CD4-positive, alpha-beta memory T cell (primary cell): ENCODE data around the gene FBXO36. TPM values are rescaled to one million over a fixed set of nuclear protein-coding genes. Genes with fewer than 3 reads are reported as not detected.
"Not testable (repeated sequence)": the region's sequence is repeated elsewhere in the genome, so short reads cannot be mapped to it uniquely, and the experiment has no call there.

Source experiments
- CTCF ChIA-PET: fragments of 350-600 bp; sonication (Branson Sonifier 250); formaldehyde crosslinking; loops from one replicate; lab custom pipeline; 2021; ENCODE audit warnings: inconsistent platforms; ENCODE audit not compliant: partially characterized antibody; lab: Charles Lee
- POLR2A ChIA-PET: fragments of 350-600 bp; sonication (Branson Sonifier 250); formaldehyde crosslinking; loops from one replicate; lab custom pipeline; 2021; ENCODE audit not compliant: partially characterized antibody; lab: Charles Lee
- DNase-seq, 5 donors: peaks; one replicate each; pipeline versions ENCODE4 v3.0.0 to v3.0.0-alpha.2; 2020 to 2022; ENCODE audit warnings: mixed read lengths in 1 of 5
- H3K27ac ChIP-seq: one replicate; pipeline ENCODE4 v1.7.0; 2013; ENCODE audit warnings: low read depth, low read length
- H3K27me3 ChIP-seq: 2 replicates; pipeline ENCODE4 v1.7.0; 2013; ENCODE audit warnings: mild to moderate bottlenecking, low read length, moderate library complexity; ENCODE audit not compliant: insufficient read depth
- H3K36me3 ChIP-seq: 2 replicates; pipeline ENCODE4 v1.7.0; 2013; ENCODE audit warnings: mild to moderate bottlenecking, low read length, moderate library complexity; ENCODE audit not compliant: insufficient read depth
- H3K4me1 ChIP-seq: 2 replicates; pipeline ENCODE4 v1.7.0; 2013; ENCODE audit warnings: mild to moderate bottlenecking, low read length, moderate library complexity; ENCODE audit not compliant: insufficient read depth
- H3K4me3 ChIP-seq, 2 donors: one replicate each; pipeline ENCODE4 v1.7.0; 2013; ENCODE audit warnings: low read length in 2 of 2, mild to moderate bottlenecking in 1 of 2
- H3K9me3 ChIP-seq, 2 donors: one replicate each; pipeline ENCODE4 v1.7.0; 2013; ENCODE audit warnings: low read length in 2 of 2, control low read depth in 1 of 2; ENCODE audit not compliant: control insufficient read depth in 1 of 2
- H3K27ac Mint-ChIP-seq, 7 donors: one replicate each; pipeline ENCODE4 v1.8.0; 2020 to 2021; ENCODE audit warnings: mixed read lengths in 7 of 7, mild to moderate bottlenecking in 6 of 7, inconsistent platforms in 3 of 7, moderate library complexity in 3 of 7
- H3K27me3 Mint-ChIP-seq, 2 donors: one replicate each; pipeline ENCODE4 v1.8.0; 2020 to 2021; ENCODE audit warnings: mixed read lengths in 2 of 2
- H3K36me3 Mint-ChIP-seq, 2 donors: one replicate each; pipeline ENCODE4 v1.8.0; 2020 to 2021; ENCODE audit warnings: mixed read lengths in 2 of 2, inconsistent platforms in 1 of 2, mild to moderate bottlenecking in 1 of 2
- H3K4me1 Mint-ChIP-seq, 4 donors: one replicate each; pipeline ENCODE4 v1.8.0; 2020 to 2021; ENCODE audit warnings: mixed read lengths in 4 of 4, mild to moderate bottlenecking in 1 of 4
- H3K4me3 Mint-ChIP-seq, 8 donors: one replicate each; pipeline ENCODE4 v1.8.0; 2020 to 2021; ENCODE audit warnings: mixed read lengths in 8 of 8, mild to moderate bottlenecking in 7 of 8, moderate library complexity in 6 of 8, inconsistent platforms in 3 of 8
- H3K9me3 Mint-ChIP-seq, 8 donors: one replicate each; pipeline ENCODE4 v1.8.0; 2020 to 2021; ENCODE audit warnings: mixed read lengths in 8 of 8, mild to moderate bottlenecking in 5 of 8, inconsistent platforms in 3 of 8, moderate library complexity in 1 of 8
- intact Hi-C: fragments of 100-400 bp; cut with micrococcal nuclease; formaldehyde crosslinking; loops from one replicate; pipeline ENCODE4 v1.15.1; 2023
- polyA plus RNA-seq, 2 donors: library from polyadenylated mRNA; unstranded; fragments of 300-500 nt; fragmentation: Illumina TruSeq; gene quantifications; one replicate each; pipeline ENCODE4 v1.2.3, GENCODE V29; 2021
- total RNA-seq, 2 experiments: library from RNA; stranded (reverse); gene quantifications; one replicate each; pipeline ENCODE4 v1.2.3, GENCODE V29; 2021

FBXO36 gene
- total and polyA plus RNA-seq, 4 experiments from 2014 or later = 0.55 to 2.2 (median 0.66) TPM

GRCh38 chr2:229921101-229921891, 1.0 kb upstream of the FBXO36 start:
- POLR2A ChIA-PET = interaction anchor here (0.6 to 2.6 kb wide), 24 partner anchors 7 to 793 kb away, joined by 3 to 27 read pairs (median 5); no protein-coding TSS in a partner anchor
- CTCF ChIA-PET = interaction anchor here (0.6 to 4.1 kb wide), 10 partner anchors 10 to 140 kb away, joined by 3 to 26 read pairs (median 4); no protein-coding TSS in a partner anchor
- Histone ChIP-seq H3K4me3 (peak overlapping the region; percentile 98 to 99), H3K36me3 (no peaks in the 10 kb centered on the region), H3K27me3 (no peaks in the 10 kb centered on the region), H3K4me1 (peaks cover 43% of the 10 kb centered on the region), H3K27ac (peak overlapping the region; percentile 97), H3K9me3 (no peaks in the 10 kb centered on the region)
- Mint-ChIP-seq H3K27me3 (peaks cover 0 to 4% of the 10 kb centered on the region in 2 donors), H3K9me3 (peaks cover 0 to 6% (median 0%) of the 10 kb centered on the region in 8 donors), H3K27ac (peak overlapping the region; percentile 91 to 100 (median 98)), H3K36me3 (peaks cover 8 to 43% of the 10 kb centered on the region in 2 donors), H3K4me3 (peak overlapping the region; percentile 93 to 100 (median 98)), H3K4me1 (peaks cover 30 to 62% (median 39%) of the 10 kb centered on the region in 4 donors)
- intact Hi-C loops = loop anchor here (1.0 to 10.0 kb wide), 5 partner anchors 69 to 1136 kb away; partner anchors contain the start of genes PSMD1, SP140 and SP140L
- peak; percentile 63 to 78 (median 71) for DNase-seq

GRCh38 chr2:229921892-229922448, 333 bp upstream of the FBXO36 start, which contains the start of gene TRIP12:
Gene TRIP12, minus strand, starts transcription at chr2:229922009. Its CDS starts 41,930 bp downstream, at chr2:229880079.
- DNase-seq = peak; percentile 93 to 98 (median 95)
- peaks cover 43% of the 10 kb centered on the region for H3K4me1 ChIP-seq
- peak within 1 kb of the TSS; percentile 97 to 100 (median 98) for H3K27ac Mint-ChIP-seq
- intact Hi-C loops = loop anchor here (1.0 to 10.0 kb wide), 5 partner anchors 70 to 1135 kb away; partner anchors contain the start of genes PSMD1, SP140 and SP140L
- peaks cover 8 to 37% of the 10 kb centered on the region in 2 donors for H3K36me3 Mint-ChIP-seq
- H3K27me3 Mint-ChIP-seq = peaks cover 0 to 4% of the 10 kb centered on the region in 2 donors
- no peaks in the 10 kb centered on the region for H3K9me3 ChIP-seq
- H3K4me3 ChIP-seq = peak within 1 kb of the TSS; percentile 98 to 99
- POLR2A ChIA-PET = interaction anchor here (0.6 to 2.6 kb wide), 24 partner anchors 8 to 681 kb away, joined by 3 to 27 read pairs (median 5); no protein-coding TSS in a partner anchor
- peak within 1 kb of the TSS; percentile 93 to 100 (median 98) for H3K4me3 Mint-ChIP-seq
- no peaks in the 10 kb centered on the region for H3K27me3 ChIP-seq
- peak within 1 kb of the TSS; percentile 97 for H3K27ac ChIP-seq
- no peaks in the 10 kb centered on the region for H3K36me3 ChIP-seq
- CTCF ChIA-PET = interaction anchor here (0.6 to 4.1 kb wide), 10 partner anchors 11 to 141 kb away, joined by 3 to 26 read pairs (median 4); no protein-coding TSS in a partner anchor
- peaks cover 0 to 6% (median 0%) of the 10 kb centered on the region in 8 donors for H3K9me3 Mint-ChIP-seq
- peaks cover 28 to 55% (median 34%) of the 10 kb centered on the region in 4 donors for H3K4me1 Mint-ChIP-seq

GRCh38 chr2:229924541-229924940, 2.2 kb downstream of the FBXO36 start:
- H3K4me3 ChIP-seq, H3K9me3 Mint-ChIP-seq, H3K27me3 Mint-ChIP-seq, H3K27ac ChIP-seq, H3K9me3 ChIP-seq, H3K36me3 ChIP-seq, DNase-seq, POLR2A ChIA-PET, H3K27me3 ChIP-seq: not testable (repeated sequence)
- CTCF ChIA-PET = interaction anchor here (1.6 kb wide), 1 partner anchor 123 kb away, joined by 4 read pairs; no protein-coding TSS in a partner anchor
- Mint-ChIP-seq H3K4me3 (peak overlapping the region in 2 of 8 donors; percentile 3 to 21), H3K36me3 (peaks cover 0 to 20% of the 10 kb centered on the region in 2 donors), H3K27ac (peak overlapping the region in 1 of 7 donors; percentile 100), H3K4me1 (peaks cover 14 to 39% (median 17%) of the 10 kb centered on the region in 4 donors)
- intact Hi-C loops = loop anchor here (5.0 to 10.0 kb wide), 4 partner anchors 72 to 1133 kb away; partner anchors contain the start of genes PSMD1, SP140 and SP140L
- peaks cover 21% of the 10 kb centered on the region for H3K4me1 ChIP-seq

DNA sequence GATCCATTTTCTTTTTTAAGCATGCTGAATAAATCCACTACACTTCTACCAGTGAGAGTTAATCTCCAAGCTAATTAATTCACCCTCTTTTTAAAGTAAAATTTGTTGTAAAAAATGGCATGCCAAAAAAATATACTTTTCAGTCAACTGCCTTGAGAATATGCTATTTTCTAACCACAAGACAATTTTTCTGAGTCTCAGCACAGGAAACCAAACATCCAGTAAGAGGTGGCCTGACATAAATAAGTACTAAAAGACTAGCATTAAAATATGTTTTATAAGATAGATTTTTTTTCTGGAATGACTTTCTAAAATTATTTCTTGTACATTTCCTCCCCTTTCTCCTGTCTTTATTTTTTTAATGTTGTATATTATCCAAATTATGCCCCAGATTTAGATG, 2.9 kb downstream of the FBXO36 start:
- H3K4me3 ChIP-seq = no peak overlapping the region
- H3K4me1 ChIP-seq = peaks cover 14% of the 10 kb centered on the region
- H3K4me3 Mint-ChIP-seq = no peak overlapping the region
- ChIA-PET POLR2A (no interaction called here), CTCF (interaction anchor here (1.6 kb wide), 1 partner anchor 124 kb away, joined by 4 read pairs; no protein-coding TSS in a partner anchor)
- no peaks in the 10 kb centered on the region for H3K27me3 ChIP-seq
- H3K27me3 Mint-ChIP-seq = peaks cover 0 to 4% of the 10 kb centered on the region in 2 donors
- peak overlapping the region in 2 of 7 donors; percentile 35 to 100 for H3K27ac Mint-ChIP-seq
- DNase-seq = no peak
- no peaks in the 10 kb centered on the region for H3K36me3 ChIP-seq
- H3K4me1 Mint-ChIP-seq = peaks cover 7 to 32% (median 10%) of the 10 kb centered on the region in 4 donors
- peaks cover 0 to 6% (median 0%) of the 10 kb centered on the region in 8 donors for H3K9me3 Mint-ChIP-seq
- intact Hi-C loops = loop anchor here (10.0 kb wide), 1 partner anchor 400 kb away; the partner anchor contains the start of gene SP140L
- peaks cover 0 to 14% of the 10 kb centered on the region in 2 donors for H3K36me3 Mint-ChIP-seq
- no peaks in the 10 kb centered on the region for H3K9me3 ChIP-seq
- no peak overlapping the region for H3K27ac ChIP-seq

DNA sequence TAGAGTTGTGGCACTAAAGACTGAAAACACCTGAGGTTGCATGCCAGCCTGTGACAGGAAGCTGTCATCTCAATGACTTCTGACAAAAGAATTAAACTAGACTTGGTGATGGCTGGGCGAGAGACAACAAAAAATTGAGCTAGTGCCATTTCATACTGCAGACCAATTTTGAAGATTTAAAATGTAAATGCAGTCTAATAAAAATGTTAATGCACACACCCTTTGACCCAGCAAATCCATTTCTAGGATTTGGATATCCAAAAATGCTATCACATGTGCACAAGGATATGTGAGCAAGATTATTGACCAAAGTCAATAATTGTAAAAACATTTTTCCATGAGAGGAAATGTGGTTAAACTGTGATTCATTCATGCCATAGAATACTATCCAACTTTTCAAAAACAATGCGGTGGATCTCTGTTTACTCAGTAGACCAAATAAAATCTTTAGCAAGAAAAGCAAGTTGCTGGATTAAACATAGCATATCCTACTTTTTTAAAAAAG, 5.6 kb downstream of the FBXO36 start:
- no peaks in the 10 kb centered on the region for H3K27me3 ChIP-seq
- H3K27ac ChIP-seq = no peak overlapping the region
- H3K4me1 ChIP-seq = peaks cover 4% of the 10 kb centered on the region
- H3K4me1 Mint-ChIP-seq = peaks cover 3 to 9% (median 4%) of the 10 kb centered on the region in 4 donors
- no peak overlapping the region for H3K27ac Mint-ChIP-seq
- no peaks in the 10 kb centered on the region for H3K36me3 Mint-ChIP-seq
- no peak for DNase-seq
- no peaks in the 10 kb centered on the region for H3K36me3 ChIP-seq
- H3K27me3 Mint-ChIP-seq = no peaks in the 10 kb centered on the region
- no peaks in the 10 kb centered on the region for H3K9me3 ChIP-seq
- ChIA-PET CTCF (interaction anchor here (0.7 to 1.6 kb wide), 2 partner anchors 18 to 99 kb away, joined by 3 to 4 read pairs; no protein-coding TSS in a partner anchor), POLR2A (no interaction called here)
- intact Hi-C loops = loop anchor here (10.0 kb wide), 1 partner anchor 397 kb away; the partner anchor contains the start of gene SP140L
- H3K4me3 ChIP-seq = no peak overlapping the region
- no peak overlapping the region for H3K4me3 Mint-ChIP-seq
- H3K9me3 Mint-ChIP-seq = no peaks in the 10 kb centered on the region

GRCh38 chr2:229930656-229931055, 8.4 kb downstream of the FBXO36 start:
- Mint-ChIP-seq H3K27ac (no peak overlapping the region), H3K9me3 (no peaks in the 10 kb centered on the region), H3K36me3 (peaks cover 0 to 3% of the 10 kb centered on the region in 2 donors), H3K4me3 (no peak overlapping the region), H3K4me1 (peaks cover 0 to 4% (median 0%) of the 10 kb centered on the region in 4 donors), H3K27me3 (no peaks in the 10 kb centered on the region)
- H3K4me1 ChIP-seq = no peaks in the 10 kb centered on the region
- POLR2A ChIA-PET = interaction anchor here (0.8 kb wide), 1 partner anchor 8 kb away, joined by 3 read pairs; the partner anchor contains the start of genes FBXO36 and TRIP12
- H3K36me3 ChIP-seq = no peaks in the 10 kb centered on the region
- H3K9me3 ChIP-seq = no peaks in the 10 kb centered on the region
- H3K27me3 ChIP-seq = no peaks in the 10 kb centered on the region
- no peak for DNase-seq
- intact Hi-C loops = no loop called here
- CTCF ChIA-PET = interaction anchor here (2.3 kb wide), 1 partner anchor 20 kb away, joined by 8 read pairs; no protein-coding TSS in a partner anchor
- no peak overlapping the region for H3K4me3 ChIP-seq
- H3K27ac ChIP-seq = no peak overlapping the region
